GM19463 (cell line): ENCODE measurements around the gene NUDT7.

ENCODE experiments used
- ATAC-seq: cut with Tn5 transposase; IDR thresholded peaks from one replicate; pipeline ENCODE4 v1.9.1; 2021; ENCODE audit warnings: mild to moderate bottlenecking, moderate library complexity; ENCODE audit not compliant: unreplicated experiment

Gene NUDT7

DNA sequence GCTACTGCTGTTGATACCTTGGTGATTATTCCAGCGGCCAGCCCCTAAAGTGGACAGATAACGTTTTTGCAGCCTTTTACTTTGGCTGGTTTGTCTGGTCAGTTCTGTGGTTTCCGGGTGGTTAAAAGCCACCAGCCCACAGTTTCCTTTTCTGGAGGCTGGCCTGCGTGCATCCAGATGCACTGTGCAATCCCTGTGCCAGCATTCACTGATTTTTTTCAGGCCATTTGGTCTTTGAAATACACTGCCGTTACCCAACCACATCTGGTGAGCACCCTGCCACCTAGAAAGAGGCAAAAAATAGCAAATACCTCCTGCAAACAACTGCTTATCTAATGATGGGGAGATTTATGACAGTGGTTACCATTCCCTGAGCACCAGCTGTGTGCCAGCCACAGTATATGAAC, 797 bp downstream of the NUDT7 start:
- ATAC-seq, result peak; percentile 9

DNA sequence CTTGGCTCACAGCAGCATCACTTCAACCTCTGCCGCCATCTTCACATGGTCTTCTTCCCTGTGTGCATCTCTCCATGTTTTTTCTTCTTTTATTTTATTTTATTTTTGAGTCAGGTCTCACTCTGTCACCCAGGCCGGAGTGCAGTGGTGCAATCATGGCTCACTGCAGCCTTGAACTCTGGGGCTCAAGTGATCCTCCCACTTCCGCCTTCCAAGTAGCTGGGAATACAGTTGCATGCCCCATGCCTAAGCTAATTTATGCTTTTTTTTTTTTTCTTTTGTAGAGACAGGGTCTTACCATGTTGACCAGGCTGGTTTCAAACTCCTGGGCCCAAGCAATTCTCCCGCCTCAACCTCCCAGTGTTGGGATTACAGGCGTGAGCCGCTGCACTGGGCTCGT, 1.9 kb downstream of the NUDT7 start:
- ATAC-seq, result no peak

DNA sequence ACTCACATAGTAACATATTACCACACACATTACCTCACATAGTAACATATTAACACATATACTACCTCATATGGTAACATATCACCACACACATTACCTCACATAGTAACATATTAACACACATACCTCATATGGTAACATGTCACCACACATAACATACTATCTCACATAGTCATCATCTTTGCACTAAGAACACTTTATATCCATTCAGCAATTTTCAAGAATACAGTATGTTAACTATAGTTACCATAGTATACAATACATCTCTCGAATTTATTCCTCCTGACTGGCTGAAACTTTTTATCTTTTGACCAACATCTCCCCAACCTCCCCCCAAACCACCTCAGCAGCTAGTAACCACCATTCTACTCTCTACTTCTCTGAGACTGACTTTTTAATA, 7.6 kb downstream of the NUDT7 start:
- ATAC-seq, result no peak

DNA sequence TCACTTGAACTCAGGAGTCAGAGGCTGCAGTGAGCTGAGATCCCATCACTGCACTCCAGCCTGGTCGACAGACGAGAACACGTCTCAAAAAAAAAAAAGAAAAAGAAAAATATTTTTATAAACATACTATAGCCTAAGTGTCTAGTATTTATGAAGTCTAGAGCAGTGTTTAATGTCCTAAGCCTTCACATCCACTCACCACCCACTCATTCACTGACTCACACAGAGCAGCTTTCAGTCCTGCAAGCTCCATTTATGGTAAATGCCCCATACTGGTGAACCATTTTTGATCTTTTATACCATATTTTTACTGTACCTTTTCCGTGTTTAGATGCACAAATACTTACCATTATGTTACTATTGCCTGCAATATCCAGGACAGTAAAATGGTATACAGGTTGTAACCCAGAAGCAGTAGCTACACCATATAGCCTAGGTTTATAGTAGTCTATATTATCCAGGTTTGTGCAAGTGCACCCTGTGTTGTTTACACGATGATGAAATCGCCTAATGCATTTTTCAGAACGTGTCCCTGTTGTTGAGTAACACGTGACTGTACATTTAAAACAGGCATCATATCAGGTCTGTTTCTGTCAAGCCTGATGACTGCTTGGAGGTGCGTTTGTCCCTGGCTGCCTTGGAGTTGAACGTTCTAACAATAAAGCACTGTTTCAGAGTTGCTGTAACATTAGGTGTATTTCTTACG, 10.1 kb downstream of the NUDT7 start:
- no peak for ATAC-seq

DNA sequence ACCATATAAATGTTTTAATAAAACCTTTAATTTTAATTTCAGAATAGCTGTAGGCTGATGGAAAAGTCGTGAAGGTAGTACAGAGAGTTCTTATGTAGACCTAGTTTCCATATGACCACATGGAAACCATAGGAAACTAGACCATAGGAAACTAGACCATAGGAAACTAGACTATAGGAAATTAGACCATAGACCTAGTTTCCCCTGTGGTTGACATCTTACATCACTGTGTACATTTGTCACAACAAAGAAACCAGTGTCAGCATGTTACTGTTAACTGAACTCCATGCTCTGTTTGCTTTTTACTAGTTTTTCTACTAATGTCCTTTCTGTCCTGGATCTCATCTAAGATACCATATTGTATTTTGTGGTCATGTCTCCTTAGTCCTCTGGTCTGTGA, 14.6 kb downstream of the NUDT7 start:
- ATAC-seq, result no peak

DNA sequence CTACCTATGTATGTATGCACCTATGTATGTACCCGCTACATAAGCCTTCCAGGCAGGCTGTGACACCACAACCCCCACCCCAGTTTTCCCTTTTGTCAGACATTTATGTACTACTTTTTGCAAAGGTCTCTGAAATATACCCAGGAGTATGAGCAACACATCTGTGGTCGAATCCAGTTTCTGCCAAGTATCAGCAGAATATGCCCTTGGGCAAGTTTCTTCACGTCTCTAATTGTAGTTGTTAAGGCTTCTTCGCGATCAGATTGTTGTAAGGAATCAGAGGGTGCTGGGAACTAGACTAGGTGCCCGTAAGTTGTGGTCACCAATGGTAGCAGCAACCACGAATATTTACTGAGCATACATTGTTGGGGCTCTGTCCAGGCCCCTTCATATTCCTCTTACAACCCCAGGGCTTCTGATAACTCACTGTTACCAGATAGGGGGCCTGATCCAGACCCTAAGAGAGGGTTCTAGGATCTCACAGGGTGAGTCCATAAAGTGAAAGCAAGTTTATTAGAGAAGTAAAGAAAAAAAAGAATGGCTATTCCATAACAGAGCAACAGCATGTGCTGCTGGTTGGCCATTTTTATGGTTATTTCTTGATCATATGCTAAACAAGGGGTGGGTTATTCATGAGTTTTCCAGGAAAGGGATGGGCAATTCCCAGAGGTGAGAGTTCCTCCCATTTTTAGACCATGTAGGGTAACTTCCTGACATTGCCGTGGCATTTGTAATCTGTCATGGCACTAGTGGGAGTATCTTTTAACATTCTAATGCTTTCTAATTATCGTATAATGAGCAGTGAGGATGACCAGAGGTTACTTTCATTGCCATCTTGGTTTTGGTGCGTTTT, 16.6 kb downstream of the NUDT7 start:
- ATAC-seq, result no peak

DNA sequence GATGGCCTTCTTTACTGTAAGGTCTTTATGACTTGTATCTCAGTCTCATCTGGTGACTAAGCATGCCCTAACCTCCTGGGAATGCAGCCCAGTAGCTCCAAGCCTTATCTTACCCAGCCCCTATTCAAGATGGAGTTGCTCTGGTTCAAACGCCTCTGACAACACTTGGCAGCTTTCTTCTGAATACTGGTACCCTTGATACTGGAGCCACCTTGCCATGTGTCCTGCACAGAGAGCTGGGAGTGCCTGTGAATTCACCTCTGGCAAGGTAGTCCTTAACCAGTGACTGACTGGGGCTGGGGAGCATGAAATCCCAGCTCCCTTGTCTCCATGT, 17.2 kb downstream of the NUDT7 start:
- no peak for ATAC-seq

DNA sequence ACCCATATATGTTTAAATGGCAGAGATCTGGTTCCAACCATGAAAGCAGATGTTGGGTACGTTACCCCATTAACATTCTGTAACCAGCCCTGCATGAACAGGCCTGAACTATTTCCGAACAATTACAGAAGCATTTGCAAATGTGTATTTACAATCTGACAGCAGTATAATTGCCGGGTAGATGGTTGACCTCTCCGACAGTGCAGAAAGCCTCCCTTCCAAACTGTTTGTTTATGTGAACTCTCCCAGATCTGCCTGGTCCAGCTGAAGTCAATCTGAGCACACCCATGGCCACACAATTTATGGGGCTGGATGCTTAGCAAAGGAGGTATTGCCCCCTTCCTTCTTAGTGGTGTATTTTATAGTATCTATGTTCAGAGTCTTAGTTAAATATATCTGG, 21.8 kb downstream of the NUDT7 start:
- no peak for ATAC-seq

DNA sequence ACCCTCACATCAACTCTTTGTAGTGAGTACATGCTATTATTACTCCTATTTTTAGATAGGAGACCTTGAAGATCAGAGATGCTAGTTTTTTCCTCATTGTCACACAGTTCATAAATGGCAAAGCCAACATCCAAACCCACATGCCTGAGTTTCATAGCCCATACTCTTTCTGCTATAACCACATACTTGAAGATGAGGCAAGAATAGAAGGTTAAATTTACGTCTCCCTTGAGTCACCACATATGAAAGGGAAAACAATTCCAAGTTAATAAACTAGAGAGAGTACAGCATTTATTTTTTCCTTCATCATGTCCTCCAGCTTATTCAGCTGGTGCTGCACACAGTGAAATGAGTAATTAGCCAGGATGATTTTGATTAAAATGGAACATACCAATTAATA, 23.7 kb downstream of the NUDT7 start:
- ATAC-seq, result no peak

DNA sequence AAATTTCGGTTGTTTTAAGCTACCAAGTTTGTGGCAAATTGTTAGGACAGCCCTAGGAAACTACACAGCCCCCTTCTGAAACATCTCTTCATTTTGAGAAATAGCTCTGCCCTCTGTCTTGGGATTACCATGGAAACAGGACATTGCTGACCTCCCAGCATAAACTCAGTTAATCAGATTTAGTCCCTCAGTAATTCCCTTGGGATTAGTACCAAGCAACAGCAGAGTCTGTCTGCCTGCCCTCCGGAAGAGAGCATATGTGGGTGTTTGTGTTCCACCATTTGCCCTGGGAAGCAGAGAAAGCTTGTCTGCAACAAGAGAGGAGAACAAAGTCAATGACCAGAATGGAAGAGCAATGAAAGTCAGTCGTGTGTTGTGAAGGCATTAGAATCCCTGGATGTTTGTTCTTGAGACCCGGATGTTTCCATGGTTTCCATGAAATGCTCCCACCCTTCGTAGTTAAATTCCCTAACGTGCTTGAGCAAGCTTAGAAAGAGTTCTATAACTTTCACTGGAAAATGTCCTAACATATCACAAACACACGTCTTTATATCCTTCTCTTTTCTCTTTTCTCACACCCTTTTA, 26.2 kb downstream of the NUDT7 start:
- ATAC-seq, result no peak

DNA sequence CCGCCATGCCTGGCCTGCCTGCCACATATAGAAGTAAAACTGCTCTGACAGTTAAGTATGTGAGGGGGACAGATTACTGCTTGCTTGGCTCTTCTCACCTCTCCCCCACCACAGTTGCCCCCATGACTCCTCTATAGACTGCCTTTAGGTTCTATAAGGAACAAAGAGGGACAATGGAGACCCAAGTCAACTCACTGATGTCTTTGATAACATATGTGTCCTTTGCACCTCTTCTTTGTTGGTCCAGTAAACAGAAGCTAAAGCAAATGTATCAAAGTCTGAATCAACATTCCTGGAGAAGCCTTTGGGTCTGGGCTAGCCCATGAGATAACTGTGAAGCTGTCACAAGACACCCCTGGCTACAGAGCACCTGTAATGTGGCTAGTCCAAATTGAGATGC, 27.1 kb downstream of the NUDT7 start:
- no peak for ATAC-seq

DNA sequence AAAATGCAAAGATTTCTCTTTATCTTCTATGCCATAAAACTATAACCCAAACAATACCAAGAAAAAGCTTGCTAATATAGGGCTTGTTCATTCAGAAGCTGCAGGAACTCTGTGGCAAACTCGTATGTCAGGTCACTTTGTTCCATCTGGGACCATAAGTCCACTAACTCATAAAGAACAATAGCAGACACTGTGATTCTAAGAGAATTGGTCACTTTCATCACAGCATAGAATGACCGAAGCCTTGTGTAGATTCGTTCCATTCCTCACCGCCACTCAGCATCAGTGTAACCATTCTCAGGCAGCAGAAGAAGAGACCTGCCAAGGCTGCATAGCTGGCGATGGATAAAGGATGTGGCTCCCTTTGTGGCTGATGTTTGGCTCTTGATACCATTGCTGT, 35.7 kb downstream of the NUDT7 start:
- no peak for ATAC-seq

DNA sequence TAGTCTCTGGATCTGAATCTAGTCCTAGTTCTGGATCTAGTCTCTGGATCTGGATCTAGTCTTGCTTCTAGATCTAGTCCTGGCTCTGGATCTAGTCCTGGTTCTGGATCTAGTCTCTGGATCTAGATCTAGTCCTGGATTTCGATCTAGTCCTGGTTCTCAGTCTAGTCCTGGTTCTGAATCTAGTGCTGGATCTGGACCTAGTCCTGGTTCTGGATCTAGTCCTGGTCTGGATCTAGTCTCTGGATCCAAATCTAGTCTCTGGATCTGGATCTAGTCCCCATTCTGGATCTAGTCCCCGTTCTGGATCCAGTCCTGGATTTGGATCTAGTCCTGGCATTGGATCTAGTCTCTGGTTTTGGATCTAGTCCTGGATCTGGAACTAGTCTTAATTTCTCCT, 36.2 kb downstream of the NUDT7 start:
- ATAC-seq, result no peak

DNA sequence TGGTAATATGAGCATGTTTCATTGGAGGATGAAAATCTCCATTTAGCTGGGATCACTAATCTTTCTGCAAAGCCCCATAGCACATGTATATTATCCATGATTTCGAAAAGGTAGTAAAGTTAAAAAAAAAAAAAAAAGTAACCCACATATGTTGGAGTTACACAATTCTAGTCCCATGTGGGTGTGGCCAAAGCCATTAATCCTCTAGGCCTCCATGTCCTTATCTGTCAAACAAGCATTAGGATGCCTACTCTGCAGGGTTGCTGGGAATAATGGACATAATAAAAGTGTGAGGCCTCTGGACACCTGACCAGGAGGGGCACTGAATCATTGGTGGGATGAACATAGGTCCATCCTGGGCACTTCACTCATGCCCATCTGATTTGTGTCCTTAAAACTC, 36.9 kb downstream of the NUDT7 start:
- ATAC-seq, result no peak

DNA sequence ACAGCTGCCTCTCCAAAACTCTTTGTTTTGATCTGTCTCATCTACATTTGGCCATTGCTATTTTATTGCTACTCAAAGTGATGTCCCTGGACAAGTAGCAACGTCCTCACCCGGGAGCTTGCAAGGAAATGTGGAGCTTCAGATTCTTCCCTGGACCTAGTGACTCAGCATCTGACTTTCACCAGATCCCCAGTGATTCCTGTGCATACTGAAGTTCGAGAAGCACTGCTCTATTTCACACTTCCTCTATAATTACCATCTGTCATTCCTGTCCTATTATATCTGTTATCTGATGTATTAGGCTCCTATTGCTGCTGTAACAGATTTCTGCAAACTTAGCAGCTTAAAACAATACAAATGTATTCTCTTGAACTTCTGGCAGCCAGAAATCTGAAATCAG, 37.5 kb downstream of the NUDT7 start:
- no peak for ATAC-seq

DNA sequence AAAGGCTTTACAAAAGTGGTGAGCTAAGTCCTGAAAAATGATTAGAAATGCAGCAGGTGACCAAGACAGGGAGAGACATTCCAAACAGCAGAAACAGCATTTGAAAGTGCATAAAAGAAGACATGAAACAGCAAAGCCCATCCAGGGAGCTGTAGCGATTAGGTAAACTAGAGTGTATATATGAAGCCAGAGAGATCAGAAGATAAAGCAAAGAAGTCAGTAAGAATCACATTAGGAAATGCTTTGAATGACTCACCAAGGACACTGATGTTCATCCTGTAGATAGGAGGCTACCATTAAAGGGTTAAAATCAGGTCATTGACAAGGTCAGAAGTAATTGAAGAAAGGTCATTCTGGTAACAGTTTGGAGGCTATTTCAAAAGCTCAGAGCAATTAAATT, 38.5 kb downstream of the NUDT7 start:
- no peak for ATAC-seq

DNA sequence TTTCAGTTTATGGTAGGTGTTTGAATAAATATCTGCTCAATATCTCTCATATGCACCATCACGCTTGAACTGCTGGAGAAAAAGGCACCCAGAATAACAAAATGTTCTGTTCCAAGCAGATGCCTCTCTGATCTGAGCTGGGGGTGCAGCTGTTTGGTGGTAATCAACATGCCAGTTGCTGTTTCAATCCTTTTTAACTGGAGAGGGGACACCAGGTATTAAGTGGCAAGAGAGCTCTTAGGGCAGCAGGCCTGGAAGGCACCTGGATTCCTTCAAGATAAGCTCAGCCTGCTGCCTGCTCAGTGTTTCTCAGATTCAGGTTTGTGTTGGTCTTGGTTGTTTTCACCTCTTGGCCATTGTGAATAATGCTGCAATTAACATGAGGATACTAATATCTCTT, 38.9 kb downstream of the NUDT7 start:
- no peak for ATAC-seq

DNA sequence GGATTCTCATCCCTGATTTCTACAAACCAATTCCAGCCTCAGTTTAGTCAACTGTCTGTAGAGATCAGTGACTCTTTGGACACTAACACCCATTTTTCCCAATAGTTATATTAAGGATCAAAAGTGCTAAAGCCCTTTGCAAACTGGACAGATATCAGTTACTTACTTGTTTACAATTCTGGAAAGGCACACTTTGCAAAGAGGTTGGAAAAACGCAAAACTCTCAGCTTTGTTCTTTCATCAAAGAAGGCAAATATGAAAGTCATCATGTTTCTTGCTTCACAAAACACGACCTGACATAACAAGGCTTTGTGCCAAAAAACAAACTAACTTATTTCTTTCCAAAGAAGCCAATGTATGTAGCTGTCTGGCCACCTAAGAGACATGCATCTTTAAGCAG, 39.9 kb downstream of the NUDT7 start:
- ATAC-seq, result no peak

DNA sequence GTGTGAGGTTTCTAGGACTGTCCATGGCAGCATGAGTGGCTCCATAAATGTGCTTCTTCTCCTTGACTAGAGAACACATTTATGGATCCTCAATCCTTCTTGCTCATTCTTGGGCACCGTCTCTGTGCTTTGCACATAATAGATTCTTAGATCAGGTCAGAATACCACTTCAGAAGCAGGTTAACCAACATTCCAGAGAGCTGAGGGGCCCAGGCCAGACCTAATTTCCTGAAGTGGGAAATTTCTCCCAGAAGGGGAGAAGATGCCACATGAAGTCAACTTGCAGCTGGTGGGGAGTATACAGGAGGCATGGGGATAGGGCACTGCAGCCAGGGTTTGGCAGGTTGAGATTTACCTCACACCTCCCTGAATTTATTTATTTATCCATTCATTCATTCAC, 41.7 kb downstream of the NUDT7 start:
- no peak for ATAC-seq

DNA sequence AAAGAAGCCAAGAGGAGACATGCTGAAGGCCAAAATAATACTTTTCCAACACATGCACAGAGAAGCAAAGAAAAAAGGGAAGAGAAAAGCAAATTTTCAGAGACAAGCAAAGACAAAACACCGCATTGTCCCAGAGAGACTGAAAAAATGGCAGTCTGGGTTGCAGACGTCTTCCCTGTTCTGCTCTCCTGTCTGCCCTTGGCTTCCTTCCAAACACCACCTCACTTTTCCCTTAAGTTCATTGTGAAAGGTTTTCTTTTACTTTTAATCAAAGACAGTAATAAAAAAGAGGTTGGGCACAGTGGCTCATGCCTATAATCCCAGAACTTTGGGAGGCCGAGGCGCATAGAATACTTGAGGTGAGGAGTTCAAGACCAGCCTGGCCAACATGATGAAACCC, 44.9 kb downstream of the NUDT7 start:
- no peak for ATAC-seq

DNA sequence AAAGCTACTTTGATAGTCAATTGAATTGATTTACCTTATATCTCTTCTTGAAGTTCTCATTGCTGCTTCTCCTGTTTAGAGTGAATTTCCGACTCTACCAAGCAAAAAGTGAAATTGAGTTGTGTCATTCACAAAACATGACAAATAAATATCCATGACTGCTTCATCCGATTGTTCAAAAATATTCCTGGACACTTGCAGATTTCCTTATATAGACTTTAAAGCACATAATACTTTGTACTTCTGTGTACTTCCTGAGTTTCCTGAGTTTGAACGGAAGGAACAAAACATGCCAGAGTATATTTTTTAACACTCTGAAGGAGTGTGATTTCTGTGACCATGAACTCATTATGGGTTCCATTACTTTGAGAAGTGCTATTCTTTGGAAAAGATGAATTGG, 45.5 kb downstream of the NUDT7 start:
- ATAC-seq, result no peak
